GM21360 (cell line): Measurements from ENCODE around the gene NR2F1-AS1.
"Not testable (repeated sequence)": the region's sequence is repeated elsewhere in the genome, so short reads cannot be mapped to it uniquely, and the experiment has no call there.

Experiments
- ATAC-seq: cut with Tn5 transposase; IDR thresholded peaks from one replicate; pipeline ENCODE4 v1.9.1; 2021; ENCODE audit warnings: mild to moderate bottlenecking, moderate library complexity; ENCODE audit not compliant: unreplicated experiment

The NR2F1-AS1 gene

DNA sequence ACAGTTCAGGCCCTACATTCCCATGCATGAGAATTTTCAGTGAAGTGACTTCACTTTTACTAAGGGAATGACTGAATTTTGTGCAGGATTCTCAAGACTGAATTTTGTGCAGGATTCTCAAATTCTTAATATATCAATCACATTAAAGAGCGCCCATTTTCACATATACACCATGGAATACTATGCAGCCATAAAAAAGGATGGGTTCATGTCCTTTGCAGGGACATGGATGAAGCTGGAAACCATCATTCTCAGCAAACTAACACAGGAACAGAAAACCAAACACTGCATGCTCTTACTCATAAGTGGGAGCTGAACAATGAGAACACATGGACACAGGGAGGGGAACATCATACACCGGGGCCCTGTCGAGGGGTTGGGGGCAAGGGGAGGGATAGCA lies 31.4 kb downstream of the NR2F1-AS1 start:
- not testable (repeated sequence) for ATAC-seq

DNA sequence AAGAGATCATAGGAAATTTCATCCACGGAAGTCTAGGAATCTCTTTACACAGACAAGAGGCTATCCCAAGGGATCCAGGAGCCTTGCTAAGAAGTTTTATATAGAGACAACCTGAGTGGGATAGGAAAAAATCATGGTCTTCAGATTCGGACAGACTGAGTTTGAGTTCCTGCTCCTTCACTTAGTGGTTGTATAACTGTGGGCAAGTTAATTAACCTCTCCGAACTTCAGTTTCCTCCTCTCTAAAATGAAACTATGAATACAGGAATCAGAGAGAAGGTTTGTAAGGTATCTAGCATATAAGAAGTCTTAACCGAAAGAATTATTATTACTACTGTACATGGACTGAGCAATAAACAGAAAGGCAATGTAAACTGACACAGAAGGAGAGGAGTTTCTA lies 35.1 kb downstream of the NR2F1-AS1 start:
- no peak for ATAC-seq

DNA sequence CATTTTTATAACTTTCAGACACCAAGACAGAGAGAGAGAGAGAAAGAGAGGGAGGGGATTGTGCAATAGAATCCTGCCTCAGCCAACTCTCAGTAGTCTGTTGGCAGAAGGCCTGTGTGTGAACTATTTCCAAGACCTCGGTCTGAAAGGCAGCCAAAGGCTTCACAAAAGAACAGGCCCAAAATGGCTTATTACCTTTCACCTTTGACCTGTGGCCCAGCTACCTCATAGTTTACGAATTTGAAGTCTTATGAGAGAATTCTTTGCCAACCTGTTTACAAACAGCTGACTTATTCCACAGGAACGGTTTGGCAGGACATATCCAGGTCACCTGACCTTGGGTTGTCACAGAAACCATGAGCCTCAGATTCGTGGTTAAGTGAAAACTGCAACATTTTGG lies 48.6 kb downstream of the NR2F1-AS1 start:
- ATAC-seq = no peak

DNA sequence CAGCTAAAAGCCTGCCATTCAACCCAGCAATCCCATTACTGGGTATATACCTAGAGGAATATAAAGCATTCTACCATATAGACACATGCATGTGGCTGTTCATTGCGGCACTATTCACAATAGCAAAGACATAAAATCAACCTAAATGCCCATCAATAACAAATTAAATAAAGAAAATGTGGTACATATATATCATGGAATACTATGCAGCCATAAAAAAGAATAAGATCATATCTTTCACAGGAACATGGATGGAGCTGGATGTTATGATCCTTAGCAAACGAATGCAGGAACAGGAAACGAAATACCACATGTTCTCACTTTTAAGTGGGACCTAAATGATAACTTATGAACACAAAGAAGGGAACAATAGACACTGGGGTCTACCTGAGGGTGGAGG lies 59.2 kb downstream of the NR2F1-AS1 start:
- not testable (repeated sequence) for ATAC-seq

DNA sequence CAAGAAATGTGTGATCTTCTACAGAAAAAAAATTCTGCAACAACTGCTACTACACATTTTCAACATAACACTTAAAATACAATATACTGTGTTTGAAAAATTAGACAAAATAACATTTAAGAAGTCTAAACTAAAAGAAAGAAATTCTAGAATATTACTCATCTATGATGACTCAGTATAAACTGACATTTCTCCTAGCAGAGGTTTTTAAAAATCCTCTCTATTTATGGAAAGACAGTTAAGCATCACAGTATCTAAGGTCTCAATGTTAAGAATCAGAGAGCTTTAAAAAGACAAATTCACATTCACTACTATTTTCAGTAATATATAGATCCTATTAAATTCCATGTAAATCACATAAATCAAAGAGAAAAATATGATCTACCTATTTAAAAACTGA lies 61.3 kb downstream of the NR2F1-AS1 start:
- no peak for ATAC-seq

DNA sequence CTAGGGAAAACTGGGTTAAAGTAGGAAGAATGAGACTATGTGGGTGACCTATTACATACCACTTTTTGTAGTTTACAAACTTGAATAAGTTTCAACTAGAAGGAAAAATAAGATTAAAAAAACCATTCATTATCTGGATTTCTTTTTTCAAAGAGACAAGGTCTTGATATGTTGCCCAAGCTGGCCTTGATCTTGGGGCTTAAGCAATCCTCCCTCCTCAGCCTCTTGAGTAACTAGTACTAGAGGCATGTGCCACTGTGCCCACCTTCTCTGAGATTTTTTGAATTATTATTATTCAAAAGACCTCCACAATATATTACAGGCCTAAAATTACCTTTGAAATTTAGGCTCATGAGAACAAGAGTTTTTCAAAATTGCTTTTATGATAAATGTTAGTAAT lies 63.2 kb downstream of the NR2F1-AS1 start:
- ATAC-seq = no peak

DNA sequence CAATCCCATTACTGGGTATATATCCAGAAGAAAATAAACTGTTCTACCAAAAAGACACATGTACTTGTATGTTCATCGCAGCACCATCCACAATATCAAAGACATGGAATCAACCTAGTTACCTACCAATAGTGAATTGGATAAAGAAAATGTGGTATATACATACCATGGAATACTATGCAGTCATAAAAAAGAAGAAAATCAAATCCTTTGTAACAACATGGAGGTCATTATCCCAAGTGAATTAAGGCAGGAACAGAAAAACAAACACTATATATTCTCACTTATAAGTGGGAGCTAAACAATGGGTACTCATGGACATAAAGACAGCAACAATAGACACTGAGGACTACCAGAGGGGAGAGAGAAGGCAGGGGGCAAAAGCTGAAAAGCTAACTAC lies 67.7 kb downstream of the NR2F1-AS1 start:
- ATAC-seq = no peak

DNA sequence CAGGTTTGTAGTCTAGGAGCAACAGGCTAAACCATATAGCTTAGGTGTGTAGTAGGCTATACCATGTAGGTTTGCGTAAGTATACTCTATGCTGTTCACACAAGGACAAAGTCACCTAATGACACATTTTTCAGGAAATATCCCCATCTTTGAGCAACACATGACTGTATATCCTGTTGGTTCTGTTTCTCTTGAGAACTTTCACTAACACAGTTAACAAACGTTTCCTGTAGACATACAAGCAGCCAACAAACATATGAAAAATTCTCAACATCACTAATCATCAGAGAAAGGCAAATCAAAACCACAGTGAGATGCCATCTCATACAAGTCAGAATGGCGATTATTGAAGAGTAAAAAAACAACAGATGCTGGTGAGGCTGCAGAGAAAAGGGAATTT lies 68.2 kb downstream of the NR2F1-AS1 start:
- ATAC-seq = no peak

DNA sequence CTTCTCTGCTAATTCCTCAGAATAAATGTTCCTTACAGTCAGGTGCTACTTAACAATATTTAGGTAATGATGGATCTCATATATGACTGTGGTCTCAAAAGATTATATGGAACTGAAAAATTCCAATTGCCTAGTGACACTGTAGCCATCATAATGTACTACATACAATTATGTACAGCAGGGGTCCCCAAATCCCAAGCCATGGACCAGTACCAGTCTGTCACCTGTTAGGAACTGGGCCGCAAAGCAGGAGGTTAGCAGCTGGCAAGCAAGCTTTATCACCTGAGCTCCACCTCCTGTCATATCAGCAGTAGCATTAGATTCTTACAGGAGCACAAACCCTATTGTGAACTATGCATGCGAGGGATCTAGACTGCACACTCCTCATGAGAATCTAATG lies 69.6 kb downstream of the NR2F1-AS1 start:
- no peak for ATAC-seq

DNA sequence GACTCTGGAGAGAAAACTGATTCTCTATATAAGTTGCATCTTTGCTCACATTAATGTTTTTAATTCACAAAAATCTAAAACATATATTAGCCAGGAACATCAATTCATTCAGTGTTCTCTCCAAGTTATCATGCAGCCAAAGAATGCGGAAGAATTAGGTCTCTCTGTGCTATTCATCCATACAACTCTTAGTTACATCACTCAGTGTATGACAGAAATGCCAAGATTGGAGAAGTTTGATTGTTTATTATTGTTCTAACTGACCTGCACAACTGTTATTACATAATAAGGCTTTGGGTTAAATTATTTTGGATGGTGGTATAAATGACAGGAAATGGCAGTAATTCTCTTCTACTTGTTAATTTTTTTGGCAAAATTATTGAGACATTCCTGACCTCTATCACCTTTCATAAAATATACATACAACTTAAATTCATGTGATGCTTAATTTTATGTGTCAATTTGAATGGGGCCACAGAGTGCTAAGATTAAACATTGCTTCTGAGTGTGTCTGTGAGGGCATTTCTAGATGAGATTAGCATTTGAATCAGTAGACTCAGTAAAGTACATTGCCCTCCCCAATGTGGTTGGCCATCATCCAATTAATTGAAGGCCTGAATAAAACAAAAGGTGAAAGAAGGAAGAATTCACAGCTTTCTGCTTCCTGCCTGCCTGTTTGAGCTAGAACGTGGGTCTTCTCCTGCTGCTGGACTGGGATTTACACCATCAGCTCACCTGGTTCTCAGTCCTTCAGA lies 70.2 kb downstream of the NR2F1-AS1 start:
- ATAC-seq = no peak

DNA sequence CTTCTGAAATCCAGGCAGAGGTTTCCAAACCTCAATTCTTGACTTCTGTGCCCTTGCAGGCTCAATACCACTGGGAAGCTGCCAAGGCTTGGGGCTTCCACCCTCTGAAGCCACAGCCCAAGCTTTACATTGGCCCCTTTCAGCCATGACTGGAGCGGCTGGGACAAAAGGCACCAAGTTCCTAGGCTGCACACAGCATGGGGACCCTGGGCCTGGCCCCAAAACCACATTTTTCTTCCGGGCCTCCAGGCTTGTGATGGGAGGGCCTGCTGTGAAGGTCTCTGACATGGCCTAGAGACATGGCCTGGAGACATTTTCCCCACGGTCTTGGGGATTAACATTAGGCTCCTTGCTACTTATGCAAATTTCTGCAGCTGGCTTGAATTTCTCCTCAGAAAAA lies 75.5 kb downstream of the NR2F1-AS1 start:
- not testable (repeated sequence) for ATAC-seq

DNA sequence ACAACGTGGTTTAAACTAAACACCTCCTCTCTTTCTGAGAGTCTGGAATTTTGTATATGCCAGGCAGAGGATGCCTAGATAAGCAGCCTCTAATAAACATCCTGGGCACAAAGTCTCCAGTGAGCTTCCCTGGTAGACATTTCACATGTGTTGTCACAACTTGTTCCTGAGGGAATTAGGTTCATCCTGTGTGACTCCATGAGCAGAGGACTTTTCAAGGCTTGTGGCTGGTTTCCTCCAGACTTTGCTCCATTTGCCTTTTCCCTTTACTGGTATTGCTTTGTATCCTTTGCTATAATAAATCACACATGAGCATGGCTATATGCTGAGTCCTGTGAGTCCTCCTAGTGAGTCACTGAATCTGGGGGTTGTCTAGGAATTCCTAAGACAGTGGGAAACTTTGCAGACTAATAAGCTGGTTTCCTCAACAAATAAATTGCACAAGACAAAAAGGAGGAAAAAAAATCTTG lies 77.4 kb downstream of the NR2F1-AS1 start:
- no peak for ATAC-seq

DNA sequence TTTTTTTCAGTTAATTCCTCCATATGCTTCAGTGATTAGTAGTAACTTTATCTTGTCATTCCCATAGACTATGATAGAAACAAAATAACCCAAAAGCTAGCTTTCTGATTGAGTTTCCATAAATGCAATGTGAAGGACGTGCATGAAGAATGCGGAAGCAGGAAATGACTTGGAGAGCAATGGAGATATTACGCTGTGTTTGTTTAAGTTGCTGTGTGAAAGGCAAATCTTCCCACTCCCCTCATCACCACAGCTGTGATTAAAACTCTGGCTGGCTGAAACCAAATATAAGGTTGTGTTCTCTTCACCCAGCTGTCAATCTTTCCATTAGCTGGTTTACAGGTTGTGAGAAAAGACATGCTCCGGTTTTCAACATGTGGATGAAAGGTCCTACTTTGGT lies 83.9 kb downstream of the NR2F1-AS1 start:
- ATAC-seq = no peak

DNA sequence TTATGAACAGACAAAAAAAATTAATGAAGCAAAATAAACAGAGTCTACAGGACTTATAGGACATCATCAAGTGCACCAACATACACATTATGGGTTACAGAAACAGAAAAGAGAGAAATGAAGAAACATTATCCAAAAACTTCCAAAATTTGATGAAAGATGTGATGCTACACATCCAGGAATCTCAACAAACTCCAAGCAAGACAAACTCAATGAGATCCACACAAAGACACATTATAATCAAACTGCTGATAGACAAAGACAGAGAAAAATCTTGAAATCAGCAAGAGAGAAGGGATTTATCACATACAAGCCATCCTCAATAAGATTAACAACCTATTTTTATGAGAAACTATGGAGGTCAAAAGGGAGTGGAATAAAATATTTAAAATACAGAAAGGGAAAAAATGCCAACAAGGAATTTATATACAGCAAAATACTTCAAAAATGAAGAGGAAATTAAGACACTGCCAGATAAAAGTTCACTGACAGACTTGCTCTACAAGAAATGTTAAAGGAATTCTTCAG lies 101.0 kb downstream of the NR2F1-AS1 start:
- ATAC-seq = no peak

DNA sequence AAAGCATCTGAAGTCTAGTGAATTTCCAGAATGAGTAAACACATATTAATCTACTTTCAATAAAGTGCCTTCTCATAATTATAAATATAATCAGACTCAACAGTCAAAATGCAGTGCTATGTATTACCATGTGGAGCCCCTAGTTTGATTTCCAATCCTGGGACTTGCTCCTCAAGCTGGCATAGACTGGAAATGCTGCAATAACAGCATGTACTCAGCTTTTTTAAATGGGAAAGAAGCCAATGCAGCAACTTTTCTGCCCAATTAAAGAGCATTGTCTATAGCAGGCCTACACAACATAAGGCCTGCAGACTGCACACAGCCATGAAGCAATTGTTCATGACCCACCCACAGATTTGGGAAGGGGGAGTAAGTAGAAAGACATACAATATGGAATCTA lies 103.2 kb downstream of the NR2F1-AS1 start:
- ATAC-seq = no peak

DNA sequence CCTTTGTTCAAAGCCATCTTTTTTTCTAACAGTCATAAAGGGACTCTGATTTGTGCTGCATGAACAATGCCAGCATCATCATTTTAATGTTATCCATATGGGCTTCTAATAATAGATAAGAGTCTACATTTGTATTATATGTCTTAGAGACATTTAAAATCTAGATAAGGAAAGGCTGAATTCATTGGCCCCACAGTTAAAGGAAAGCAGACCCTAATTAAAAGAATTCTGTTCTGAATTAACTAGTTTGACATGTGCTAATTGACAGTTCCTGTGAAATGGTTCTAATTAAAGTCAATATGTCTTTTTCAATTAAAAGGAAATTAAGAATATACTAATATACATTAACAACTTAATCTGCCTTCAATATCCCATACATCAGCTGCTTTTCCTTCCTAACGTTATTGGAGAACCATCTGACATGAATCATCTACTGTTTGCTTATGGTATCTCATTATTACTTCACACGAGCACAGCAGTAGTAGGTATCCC lies 104.7 kb downstream of the NR2F1-AS1 start:
- ATAC-seq = no peak

DNA sequence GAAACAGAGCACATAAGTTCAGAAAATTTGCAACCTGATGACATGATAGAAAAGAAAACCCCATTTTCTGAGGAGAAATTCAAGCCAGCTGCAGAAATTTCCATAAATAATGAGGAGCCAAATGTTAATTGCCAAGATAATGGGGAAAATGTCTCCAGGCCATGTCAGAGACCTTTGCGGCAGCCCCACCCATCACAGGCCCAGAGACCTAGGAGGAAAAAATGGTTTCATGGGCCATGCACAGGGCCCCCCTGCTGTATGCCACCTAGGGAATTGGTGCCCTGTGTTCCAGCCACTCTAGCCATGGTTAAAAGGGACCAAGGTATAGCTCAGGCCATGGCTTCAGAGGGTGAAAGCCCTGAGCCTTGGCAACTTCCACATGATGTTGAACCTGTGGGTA lies 118.1 kb downstream of the NR2F1-AS1 start:
- ATAC-seq = no peak

DNA sequence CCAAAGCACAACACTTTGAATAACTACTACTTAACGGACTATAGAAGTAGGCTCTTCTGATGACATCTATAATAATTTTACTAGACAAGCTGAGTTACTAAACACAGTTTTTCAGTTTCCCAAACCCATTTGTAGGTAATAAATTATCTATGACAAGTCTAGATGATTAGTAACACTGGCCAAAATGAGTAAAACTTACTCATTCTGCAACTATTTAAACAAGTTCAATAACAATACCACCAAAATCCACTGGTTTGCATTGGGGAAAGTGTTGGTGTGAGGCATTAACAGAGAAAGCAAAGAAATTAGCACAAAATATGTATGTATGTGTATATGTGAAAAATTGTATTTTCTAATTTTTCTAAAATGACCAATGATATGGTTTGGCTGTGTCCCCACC lies 119.3 kb downstream of the NR2F1-AS1 start:
- ATAC-seq = no peak

DNA sequence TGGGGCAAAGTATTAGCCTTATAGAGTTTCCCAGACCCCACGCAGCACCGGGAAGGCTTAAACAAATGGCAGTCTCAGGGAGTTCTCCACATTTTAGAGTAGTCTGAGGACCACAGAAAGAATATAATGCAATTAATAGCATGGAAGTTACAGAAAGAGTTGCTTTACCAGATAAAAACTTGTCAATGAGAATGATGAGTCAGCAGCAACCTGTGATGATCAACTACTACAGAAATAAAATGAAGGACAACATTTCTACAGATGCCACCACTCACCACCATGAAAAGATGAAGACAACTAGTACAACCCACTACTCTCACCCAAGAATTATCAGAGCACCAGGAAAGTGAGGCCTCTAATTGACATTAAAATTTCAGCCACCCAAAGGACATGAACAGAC lies 120.7 kb downstream of the NR2F1-AS1 start:
- no peak for ATAC-seq

DNA sequence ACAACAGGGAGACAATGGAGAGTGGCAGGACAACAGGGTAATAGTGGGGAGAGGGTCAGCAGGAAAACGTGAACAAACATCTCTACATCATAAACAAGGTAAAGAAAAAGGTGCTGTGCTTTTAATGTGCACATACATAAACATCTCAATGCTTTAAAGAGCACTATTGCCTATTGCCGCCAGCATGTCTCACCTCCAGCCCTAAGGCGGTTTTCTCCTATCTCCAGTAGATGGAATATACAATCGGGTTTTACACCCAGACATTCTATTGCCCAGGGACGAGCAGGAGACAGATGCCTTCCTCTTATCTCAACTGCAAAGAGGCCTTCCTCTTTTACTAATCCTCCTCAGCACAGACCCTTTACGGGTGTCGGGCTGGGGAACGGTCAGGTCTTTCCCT lies 124.2 kb downstream of the NR2F1-AS1 start:
- not testable (repeated sequence) for ATAC-seq

DNA sequence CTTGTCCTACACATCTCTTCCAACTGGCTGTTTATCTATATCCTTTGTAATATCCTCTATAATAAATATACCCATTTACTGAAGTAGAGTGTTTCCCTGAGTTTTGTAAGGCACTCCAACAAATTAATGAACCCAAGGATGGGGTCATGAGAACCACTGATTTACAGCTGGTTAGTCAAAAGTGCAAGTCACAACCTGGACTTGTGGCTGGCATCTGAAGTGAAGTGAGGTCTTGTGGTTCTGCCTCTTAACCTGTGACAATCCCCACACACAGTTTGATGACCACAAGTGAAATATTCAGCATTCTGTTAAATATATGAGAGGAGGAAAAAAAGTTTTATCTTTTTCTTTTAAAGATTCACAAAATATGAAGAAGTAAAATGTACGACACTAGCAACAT lies 126.1 kb downstream of the NR2F1-AS1 start:
- no peak for ATAC-seq

DNA sequence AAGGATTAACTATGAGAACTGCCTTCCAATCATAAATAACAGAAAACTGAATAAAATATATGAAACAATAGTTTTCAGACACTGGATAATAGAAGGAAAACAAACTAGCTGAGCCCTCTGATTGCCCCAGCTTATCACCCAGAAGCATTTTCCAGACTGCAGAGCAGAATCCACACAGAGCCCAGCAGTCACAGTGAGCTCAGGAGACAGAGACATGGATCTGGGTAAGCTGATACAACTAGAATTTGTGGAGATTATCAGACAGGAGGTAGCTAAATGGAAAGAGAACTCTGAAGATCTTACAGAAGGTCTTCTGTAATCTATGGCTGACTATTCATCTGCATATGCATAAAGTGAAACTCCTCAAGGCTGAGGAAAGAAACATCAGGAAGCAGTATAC lies 128.8 kb downstream of the NR2F1-AS1 start:
- ATAC-seq = no peak

DNA sequence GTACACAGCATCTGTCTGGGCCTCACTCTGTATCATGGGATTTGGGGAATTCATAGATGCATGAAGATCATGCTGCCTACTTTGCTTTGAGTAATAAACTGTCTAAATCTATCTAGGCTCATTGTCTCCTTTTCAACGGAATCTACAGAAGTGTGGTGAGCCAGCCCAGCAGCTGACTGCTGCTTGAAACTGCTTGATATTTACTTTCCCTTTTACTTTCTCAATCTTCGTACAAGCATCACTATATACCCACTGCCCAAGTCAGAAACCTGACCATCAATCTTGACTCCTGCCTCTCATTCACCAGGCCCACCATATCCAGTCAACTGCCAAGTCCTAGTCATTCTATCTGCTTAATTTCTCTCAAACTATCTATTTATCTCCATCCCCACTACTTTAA lies 142.9 kb downstream of the NR2F1-AS1 start:
- ATAC-seq = no peak
